Glutamatergic neuron (in vitro differentiated cells): Measurements from ENCODE around the gene STRIP1. TPM values are rescaled to one million over a fixed set of nuclear protein-coding genes. Genes with fewer than 3 reads are reported as not detected.
A peak's percentile ranks its signal among the peaks of the same experiment; 100 is the strongest.

Experiments used
- DNase-seq: peaks from one replicate; pipeline ENCODE4 v3.0.0; 2022
- H3K27ac Mint-ChIP-seq: one replicate; pipeline ENCODE4 v1.8.0; 2020; ENCODE audit warnings: mild to moderate bottlenecking, mixed read lengths, inconsistent platforms; ENCODE audit not compliant: unreplicated experiment
- H3K27me3 Mint-ChIP-seq: one replicate; pipeline ENCODE4 v1.8.0; 2020; ENCODE audit warnings: mild to moderate bottlenecking, moderate library complexity, mixed read lengths, inconsistent platforms; ENCODE audit not compliant: unreplicated experiment
- H3K36me3 Mint-ChIP-seq: one replicate; pipeline ENCODE4 v1.8.0; 2020; ENCODE audit warnings: mild to moderate bottlenecking, mixed read lengths, inconsistent platforms; ENCODE audit not compliant: unreplicated experiment
- H3K4me1 Mint-ChIP-seq: one replicate; pipeline ENCODE4 v1.8.0; 2020; ENCODE audit warnings: mild to moderate bottlenecking, low read depth, mixed read lengths, inconsistent platforms; ENCODE audit not compliant: unreplicated experiment
- H3K4me3 Mint-ChIP-seq: one replicate; pipeline ENCODE4 v1.8.0; 2020; ENCODE audit warnings: mild to moderate bottlenecking, mixed read lengths, inconsistent platforms; ENCODE audit not compliant: unreplicated experiment
- H3K9me3 Mint-ChIP-seq: one replicate; pipeline ENCODE4 v1.8.0; 2020; ENCODE audit warnings: mild to moderate bottlenecking, moderate library complexity, mixed read lengths, inconsistent platforms; ENCODE audit not compliant: unreplicated experiment
- total RNA-seq: library from RNA; stranded (reverse); fragmentation: NEBNext Ultra II Directional; extraction: Animal tissue kit (Norgen Biotek cat#: 25700); gene quantifications from one replicate; pipeline ENCODE4 v1.2.1, GENCODE V29; 2021; ENCODE audit not compliant: unreplicated experiment
- TF ChIP-seq, protein P1 (sequence below): fragments of 200-600 bp; sonication (generic); IDR thresholded peaks from one replicate; pipeline ENCODE4 v1.5.0; 2021; ENCODE audit not compliant: partially characterized antibody, unreplicated experiment

STRIP1 gene
- total RNA-seq, 1 donor from 2014 or later = 90.2 TPM

DNA sequence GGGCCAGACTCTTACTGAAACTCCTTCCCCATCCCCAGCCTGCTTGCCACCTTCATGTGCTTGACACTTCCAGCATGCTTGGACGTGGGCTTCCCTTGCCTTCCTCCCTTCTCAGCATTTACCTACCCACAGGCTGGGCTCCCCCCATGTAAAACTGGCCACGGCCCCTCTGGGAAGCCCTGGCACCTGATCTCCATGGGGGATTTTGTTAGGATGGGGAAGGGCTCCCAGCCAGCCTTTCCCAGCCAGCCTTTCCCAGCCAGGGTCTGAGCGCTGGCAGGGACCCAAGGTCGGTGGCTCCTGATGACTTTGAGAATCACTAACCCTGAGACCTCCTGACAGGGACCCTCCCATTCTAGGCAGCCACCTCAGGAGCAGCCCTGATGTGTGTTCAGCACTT, 29.4 kb downstream of the STRIP1 start:
- TF ChIP-seq, protein P1, sequence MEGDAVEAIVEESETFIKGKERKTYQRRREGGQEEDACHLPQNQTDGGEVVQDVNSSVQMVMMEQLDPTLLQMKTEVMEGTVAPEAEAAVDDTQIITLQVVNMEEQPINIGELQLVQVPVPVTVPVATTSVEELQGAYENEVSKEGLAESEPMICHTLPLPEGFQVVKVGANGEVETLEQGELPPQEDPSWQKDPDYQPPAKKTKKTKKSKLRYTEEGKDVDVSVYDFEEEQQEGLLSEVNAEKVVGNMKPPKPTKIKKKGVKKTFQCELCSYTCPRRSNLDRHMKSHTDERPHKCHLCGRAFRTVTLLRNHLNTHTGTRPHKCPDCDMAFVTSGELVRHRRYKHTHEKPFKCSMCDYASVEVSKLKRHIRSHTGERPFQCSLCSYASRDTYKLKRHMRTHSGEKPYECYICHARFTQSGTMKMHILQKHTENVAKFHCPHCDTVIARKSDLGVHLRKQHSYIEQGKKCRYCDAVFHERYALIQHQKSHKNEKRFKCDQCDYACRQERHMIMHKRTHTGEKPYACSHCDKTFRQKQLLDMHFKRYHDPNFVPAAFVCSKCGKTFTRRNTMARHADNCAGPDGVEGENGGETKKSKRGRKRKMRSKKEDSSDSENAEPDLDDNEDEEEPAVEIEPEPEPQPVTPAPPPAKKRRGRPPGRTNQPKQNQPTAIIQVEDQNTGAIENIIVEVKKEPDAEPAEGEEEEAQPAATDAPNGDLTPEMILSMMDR = no peak
- Mint-ChIP-seq H3K36me3 (peaks cover 17% of the 10 kb centered on the region), H3K4me1 (peaks cover 10% of the 10 kb centered on the region), H3K27ac (no peak overlapping the region), H3K27me3 (peaks cover 27% of the 10 kb centered on the region), H3K9me3 (peaks cover 18% of the 10 kb centered on the region), H3K4me3 (no peak overlapping the region)
- DNase-seq = no peak

DNA sequence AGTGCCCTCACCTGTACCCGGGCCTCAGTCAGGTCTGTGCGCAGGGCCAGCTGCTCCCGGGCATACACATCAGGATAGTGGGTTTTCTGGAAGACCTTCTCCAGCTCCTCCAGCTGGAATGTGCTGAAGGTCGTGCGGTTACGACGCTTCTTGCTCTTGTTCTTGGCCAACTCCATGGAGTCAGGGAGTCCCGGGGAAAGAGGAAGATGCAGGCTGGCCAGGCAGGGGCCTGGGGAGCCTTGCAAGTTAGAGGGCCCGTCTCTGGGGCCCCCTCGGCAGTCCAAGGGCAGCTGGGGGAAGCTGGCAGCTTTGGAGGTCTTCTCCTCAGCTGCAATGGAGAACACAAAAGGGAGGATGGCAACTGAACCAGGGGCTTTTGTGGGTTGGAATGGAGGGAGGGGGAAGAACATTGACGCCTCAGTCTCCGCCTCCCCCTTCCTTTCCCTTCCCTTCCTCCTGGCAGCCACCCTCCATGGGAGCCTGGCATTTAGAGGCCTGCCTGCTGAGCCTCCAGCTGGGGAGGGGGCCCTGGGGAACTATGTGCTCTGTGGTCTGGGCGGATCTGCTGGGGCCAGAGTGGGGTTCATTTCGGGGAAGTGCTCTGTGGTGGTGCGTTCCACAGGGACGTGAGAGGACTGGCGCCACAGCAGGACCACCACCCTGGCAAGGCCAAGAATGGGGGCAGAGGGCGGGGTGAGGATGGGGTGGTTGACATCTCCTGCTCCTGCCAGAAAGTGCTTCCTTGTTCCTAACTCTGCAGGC, 30.3 kb downstream of the STRIP1 start:
- Mint-ChIP-seq H3K27me3 (peaks cover 27% of the 10 kb centered on the region), H3K27ac (no peak overlapping the region), H3K9me3 (peaks cover 15% of the 10 kb centered on the region), H3K36me3 (peaks cover 17% of the 10 kb centered on the region), H3K4me1 (peaks cover 10% of the 10 kb centered on the region), H3K4me3 (no peak overlapping the region)
- TF ChIP-seq, protein P1 = no peak
- no peak for DNase-seq

DNA sequence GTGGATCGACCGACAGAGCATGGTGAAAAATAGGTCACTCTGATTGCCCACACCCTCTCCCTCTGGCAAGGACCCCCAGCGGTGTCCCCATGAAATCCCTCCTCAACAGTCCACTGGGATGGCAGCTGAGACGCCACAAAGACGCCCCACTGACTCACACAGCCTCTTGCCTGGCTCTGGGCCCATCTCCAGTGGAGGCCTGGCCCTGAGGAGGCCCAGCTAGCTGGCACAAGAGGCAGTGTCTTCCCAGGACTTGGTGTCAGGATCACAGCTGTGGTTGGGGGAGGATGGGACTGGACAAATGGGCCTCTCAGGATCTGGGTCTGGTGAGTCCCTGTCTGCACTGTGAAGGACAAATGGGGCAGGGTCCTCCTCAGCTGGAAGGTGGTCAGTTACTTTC, 31.4 kb downstream of the STRIP1 start:
- TF ChIP-seq, protein P1 = no peak
- peaks cover 15% of the 10 kb centered on the region for H3K9me3 Mint-ChIP-seq
- H3K4me3 Mint-ChIP-seq = no peak overlapping the region
- H3K36me3 Mint-ChIP-seq = peaks cover 17% of the 10 kb centered on the region
- H3K27me3 Mint-ChIP-seq = peaks cover 27% of the 10 kb centered on the region
- DNase-seq = no peak
- H3K27ac Mint-ChIP-seq = no peak overlapping the region
- H3K4me1 Mint-ChIP-seq = peaks cover 10% of the 10 kb centered on the region

DNA sequence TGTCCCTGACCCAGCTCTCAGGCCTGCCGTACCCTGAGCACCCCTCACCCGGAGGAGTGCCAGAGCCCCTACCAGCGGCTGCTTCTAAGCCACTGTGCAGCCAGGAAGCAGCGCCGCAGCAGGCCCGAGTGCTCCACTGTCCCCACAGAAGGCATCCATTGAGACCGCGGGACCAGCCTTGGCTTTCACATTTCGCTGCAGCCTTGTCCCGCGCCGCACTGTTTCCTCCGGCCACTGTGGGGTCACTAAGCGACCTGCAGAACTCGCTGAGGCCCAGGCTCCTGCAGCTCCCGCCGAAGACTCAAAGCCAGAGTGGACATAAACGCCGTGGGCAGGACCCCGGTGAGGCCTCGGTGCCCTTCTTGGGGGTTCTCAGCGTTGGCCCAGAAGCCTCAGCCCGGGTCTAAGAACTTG, 33.1 kb downstream of the STRIP1 start:
- TF ChIP-seq, protein P1 = no peak
- Mint-ChIP-seq H3K4me1 (peaks cover 4% of the 10 kb centered on the region), H3K9me3 (peaks cover 12% of the 10 kb centered on the region), H3K4me3 (peak overlapping the region; percentile 69), H3K27ac (no peak overlapping the region), H3K36me3 (peaks cover 10% of the 10 kb centered on the region), H3K27me3 (peaks cover 27% of the 10 kb centered on the region)
- no peak for DNase-seq

DNA sequence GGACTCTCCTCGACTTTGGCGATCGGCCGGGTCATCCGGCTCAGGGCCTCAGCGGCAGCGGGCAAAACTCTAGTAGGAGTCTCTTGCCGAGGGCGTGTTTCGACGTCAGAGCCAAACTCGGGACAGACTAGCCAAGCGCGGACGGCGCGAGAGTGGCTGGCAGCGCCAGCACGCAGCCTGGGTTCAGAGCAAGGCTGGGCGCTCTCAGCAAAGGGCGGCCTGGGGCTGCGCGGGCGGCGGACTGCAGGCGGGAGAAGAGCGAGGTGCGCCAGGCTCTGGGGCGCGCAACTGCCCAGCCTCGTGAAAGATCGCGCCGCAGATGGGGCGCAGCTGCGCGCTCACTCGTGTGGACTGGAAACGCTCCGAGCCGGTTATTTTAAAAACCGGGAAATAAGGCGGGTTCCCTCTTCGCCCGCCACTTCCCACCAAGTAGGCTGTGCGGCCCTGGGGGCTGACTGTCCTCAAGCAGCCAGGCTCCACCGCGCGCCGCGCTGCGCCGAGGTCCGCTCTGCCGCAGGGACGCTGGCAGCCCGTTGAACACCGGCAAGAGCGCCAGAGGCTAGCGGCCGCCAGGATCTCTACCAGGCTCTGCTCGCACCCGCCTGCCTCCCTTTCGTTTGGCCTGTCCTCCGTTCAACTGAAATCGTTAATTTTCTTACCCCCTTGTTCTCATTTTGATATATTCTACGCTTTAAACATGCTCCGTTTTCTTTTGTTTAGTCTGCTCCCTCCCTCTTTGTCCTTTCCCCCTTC, 33.6 kb downstream of the STRIP1 start:
- H3K27me3 Mint-ChIP-seq = peaks cover 30% of the 10 kb centered on the region
- peak overlapping the region; percentile 4 for H3K27ac Mint-ChIP-seq
- peaks cover 9% of the 10 kb centered on the region for H3K36me3 Mint-ChIP-seq
- H3K9me3 Mint-ChIP-seq = peaks cover 12% of the 10 kb centered on the region
- peaks cover 4% of the 10 kb centered on the region for H3K4me1 Mint-ChIP-seq
- TF ChIP-seq, protein P1 = no peak
- peak; percentile 61 for DNase-seq
- H3K4me3 Mint-ChIP-seq = peak overlapping the region; percentile 79
